ENCODE data around the gene FOXJ2.

GRCh38 chr12:8034802-8035201 is 2.3 kb downstream of the FOXJ2 start:
- TF ChIP-seq RFX5 (IDR thresholded peaks at IDR 0.05; ENCODE audit: low read depth, low read length) (no peak), CREB1 (IDR thresholded peaks at IDR 0.05; ENCODE audit: low read depth) (no peak), NBN (IDR thresholded peaks at IDR 0.05) (no peak), CTCF (IDR thresholded peaks at IDR 0.05 in 2 of 3, conservative IDR thresholded peaks at IDR 0.05 in 1 of 3; ENCODE audit: control insufficient read depth in 2 of 3, extremely low read depth in 1 of 3, insufficient read depth in 1 of 3, low read depth in 3 of 3, low read length in 3 of 3) (no peak), BRCA1 (IDR thresholded peaks at IDR 0.05; ENCODE audit: low read depth, low read length) (no peak), NFYA (IDR thresholded peaks at IDR 0.05; ENCODE audit: borderline replicate concordance, low read depth, low read length) (no peak), NR2C1 (IDR thresholded peaks at IDR 0.05) (no peak), POLR2A (IDR thresholded peaks at IDR 0.05; ENCODE audit: low read depth, low read length) (no peak), E2F4 (IDR thresholded peaks at IDR 0.05; ENCODE audit: low read depth, low read length) (no peak), TARDBP (IDR thresholded peaks at IDR 0.05; ENCODE audit: borderline replicate concordance) (no peak), RCOR1 (conservative IDR thresholded peaks at IDR 0.05; ENCODE audit: low read depth, low read length) (no peak), CHD1 (IDR thresholded peaks at IDR 0.05; ENCODE audit: low read depth, low read length) (no peak), JUND (IDR thresholded peaks at IDR 0.05; ENCODE audit: low read depth, low read length) (no peak), KLF5 (IDR thresholded peaks at IDR 0.05; ENCODE audit: partially characterized antibody) (no peak)
